ENCODE data around the gene CEP85L.

GRCh38 chr6:118456982-118457381 lies 194.4 kb downstream of the CEP85L start:
- TF ChIP-seq, protein P1, sequence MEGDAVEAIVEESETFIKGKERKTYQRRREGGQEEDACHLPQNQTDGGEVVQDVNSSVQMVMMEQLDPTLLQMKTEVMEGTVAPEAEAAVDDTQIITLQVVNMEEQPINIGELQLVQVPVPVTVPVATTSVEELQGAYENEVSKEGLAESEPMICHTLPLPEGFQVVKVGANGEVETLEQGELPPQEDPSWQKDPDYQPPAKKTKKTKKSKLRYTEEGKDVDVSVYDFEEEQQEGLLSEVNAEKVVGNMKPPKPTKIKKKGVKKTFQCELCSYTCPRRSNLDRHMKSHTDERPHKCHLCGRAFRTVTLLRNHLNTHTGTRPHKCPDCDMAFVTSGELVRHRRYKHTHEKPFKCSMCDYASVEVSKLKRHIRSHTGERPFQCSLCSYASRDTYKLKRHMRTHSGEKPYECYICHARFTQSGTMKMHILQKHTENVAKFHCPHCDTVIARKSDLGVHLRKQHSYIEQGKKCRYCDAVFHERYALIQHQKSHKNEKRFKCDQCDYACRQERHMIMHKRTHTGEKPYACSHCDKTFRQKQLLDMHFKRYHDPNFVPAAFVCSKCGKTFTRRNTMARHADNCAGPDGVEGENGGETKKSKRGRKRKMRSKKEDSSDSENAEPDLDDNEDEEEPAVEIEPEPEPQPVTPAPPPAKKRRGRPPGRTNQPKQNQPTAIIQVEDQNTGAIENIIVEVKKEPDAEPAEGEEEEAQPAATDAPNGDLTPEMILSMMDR (IDR thresholded peaks at IDR 0.05), result no peak
- no peak for TF ChIP-seq EZH2 (IDR thresholded peaks at IDR 0.05)
- TF ChIP-seq EZH2phosphoT487 (IDR thresholded peaks at IDR 0.05), result no peak
